Neural progenitor cell (in vitro differentiated cells): ENCODE data around the gene RPA1. TPM values are rescaled to one million over a fixed set of nuclear protein-coding genes. Genes with fewer than 3 reads are reported as not detected.
A peak's percentile ranks its signal among the peaks of the same experiment; 100 is the strongest.

Source experiments
- DNase-seq: peaks from one replicate; pipeline ENCODE4 v3.0.0-alpha.2; 2016; ENCODE audit warnings: low spot score
- H2AFZ ChIP-seq: fragments of 200-600 bp; sonication (generic); replicated peaks from 2 replicates; pipeline ENCODE4 v1.6.1; 2016; ENCODE audit warnings: antibody characterized with exemption
- H3F3A ChIP-seq: fragments of 200-600 bp; sonication (generic); 2 replicates; pipeline ENCODE4 v1.6.1; 2016; ENCODE audit warnings: antibody characterized with exemption, low read depth
- H3K27ac ChIP-seq: fragments of 200-600 bp; sonication (generic); 2 replicates; pipeline ENCODE4 v1.5.1; 2016; ENCODE audit warnings: mild to moderate bottlenecking
- H3K27me3 ChIP-seq: fragments of 200-600 bp; sonication (generic); 2 replicates; pipeline ENCODE4 v1.6.1; 2016; ENCODE audit warnings: mild to moderate bottlenecking, moderate library complexity
- H3K36me3 ChIP-seq: fragments of 200-600 bp; sonication (generic); 2 replicates; pipeline ENCODE4 v1.5.1; 2016
- H3K4me1 ChIP-seq: fragments of 200-600 bp; sonication (generic); 2 replicates; pipeline ENCODE4 v1.6.1; 2016; ENCODE audit warnings: mixed run types
- H3K4me2 ChIP-seq: fragments of 200-600 bp; sonication (generic); 2 replicates; pipeline ENCODE4 v1.6.1; 2016
- H3K4me3 ChIP-seq: fragments of 200-600 bp; sonication (generic); 2 replicates; pipeline ENCODE4 v1.5.1; 2016
- H3K79me2 ChIP-seq: fragments of 200-600 bp; sonication (generic); 2 replicates; pipeline ENCODE4 v1.6.1; 2016; ENCODE audit warnings: low read depth
- H3K9ac ChIP-seq: fragments of 200-600 bp; sonication (generic); 2 replicates; pipeline ENCODE4 v1.6.1; 2016
- H3K9me3 ChIP-seq: fragments of 200-600 bp; sonication (generic); 2 replicates; pipeline ENCODE4 v1.5.1; 2016; ENCODE audit warnings: low read depth
- H4K20me1 ChIP-seq: fragments of 200-600 bp; sonication (generic); 2 replicates; pipeline ENCODE4 v1.6.1; 2016; ENCODE audit warnings: low read depth
- H3K27ac Mint-ChIP-seq: 3 replicates; pipeline ENCODE4 v1.8.0; 2021; ENCODE audit warnings: mixed read lengths
- H3K27me3 Mint-ChIP-seq: 2 replicates; pipeline ENCODE4 v1.8.0; 2022; ENCODE audit warnings: low read depth, mild to moderate bottlenecking, inconsistent platforms, moderate library complexity, mixed read lengths; ENCODE audit not compliant: insufficient read depth
- H3K36me3 Mint-ChIP-seq: 3 replicates; pipeline ENCODE4 v1.8.0; 2021; ENCODE audit warnings: mixed read lengths
- H3K4me1 Mint-ChIP-seq: 3 replicates; pipeline ENCODE4 v1.8.0; 2021; ENCODE audit warnings: mixed read lengths
- H3K4me3 Mint-ChIP-seq: 3 replicates; pipeline ENCODE4 v1.8.0; 2021; ENCODE audit warnings: mild to moderate bottlenecking, moderate library complexity, mixed read lengths
- H3K9me3 Mint-ChIP-seq: 3 replicates; pipeline ENCODE4 v1.8.0; 2020; ENCODE audit warnings: mixed read lengths
- CTCF ChIP-seq: fragments of 200-600 bp; sonication (generic); IDR thresholded peaks from 2 replicates; pipeline ENCODE4 v1.5.1; 2017; ENCODE audit warnings: antibody characterized with exemption, mild to moderate bottlenecking
- EZH2 ChIP-seq: fragments of 200-600 bp; sonication (generic); IDR thresholded peaks from 2 replicates; pipeline ENCODE4 v1.6.1; 2017; ENCODE audit warnings: antibody characterized with exemption, mild to moderate bottlenecking, moderate library complexity
- EZH2phosphoT487 ChIP-seq: fragments of 200-600 bp; sonication (generic); IDR thresholded peaks from 2 replicates; pipeline ENCODE4 v1.6.1; 2017; ENCODE audit warnings: antibody characterized with exemption
- total RNA-seq: library from RNA; depleted of rRNA; stranded (reverse); fragments of >200 nt; gene quantifications from 2 replicates; pipeline ENCODE4 v1.2.3, GENCODE V29; 2015; ENCODE audit warnings: low replicate concordance

Gene RPA1
- total RNA-seq, 1 donor from 2014 or later = 94.4 TPM

- Histone ChIP-seq H3K79me2 (no peaks in the 10 kb centered on the region), H4K20me1 (no peaks in the 10 kb centered on the region), H3K27ac (no peak overlapping the region), H3K4me2 (peak overlapping the region; percentile 49), H3K4me3 (no peak overlapping the region), H3K9ac (no peak overlapping the region), H3K4me1 (peaks cover 19% of the 10 kb centered on the region), H3K9me3 (no peaks in the 10 kb centered on the region), H3K36me3 (no peaks in the 10 kb centered on the region), H3K27me3 (peaks cover 14% of the 10 kb centered on the region), H3F3A (peaks cover 20% of the 10 kb centered on the region), H2AFZ (no peak overlapping the region)
- peaks cover 44% of the 10 kb centered on the region for H3K4me1 Mint-ChIP-seq
- no peaks in the 10 kb centered on the region for H3K36me3 Mint-ChIP-seq
- no peak for TF ChIP-seq CTCF
- no peak for TF ChIP-seq EZH2
- no peak for TF ChIP-seq EZH2phosphoT487
- peak overlapping the region; percentile 34 for H3K4me3 Mint-ChIP-seq
- H3K27ac Mint-ChIP-seq = peak overlapping the region; percentile 75
- H3K9me3 Mint-ChIP-seq = peaks cover 2% of the 10 kb centered on the region
- peaks cover 7% of the 10 kb centered on the region for H3K27me3 Mint-ChIP-seq
- DNase-seq = no peak
Observed at GRCh38 chr17:1918346-1919162, 88.7 kb downstream of the RPA1 start.

- Histone ChIP-seq H2AFZ (no peak overlapping the region), H3K9ac (no peak overlapping the region), H3K4me2 (peak overlapping the region; percentile 49), H3K27ac (no peak overlapping the region), H3K36me3 (no peaks in the 10 kb centered on the region), H3K9me3 (no peaks in the 10 kb centered on the region), H4K20me1 (no peaks in the 10 kb centered on the region), H3F3A (peaks cover 16% of the 10 kb centered on the region), H3K27me3 (peaks cover 13% of the 10 kb centered on the region), H3K4me3 (no peak overlapping the region), H3K79me2 (no peaks in the 10 kb centered on the region), H3K4me1 (peaks cover 19% of the 10 kb centered on the region)
- H3K27me3 Mint-ChIP-seq = peaks cover 4% of the 10 kb centered on the region
- peak overlapping the region; percentile 81 for H3K27ac Mint-ChIP-seq
- H3K36me3 Mint-ChIP-seq = no peaks in the 10 kb centered on the region
- peak; percentile 67 for DNase-seq
- H3K4me3 Mint-ChIP-seq = no peak overlapping the region
- H3K9me3 Mint-ChIP-seq = no peaks in the 10 kb centered on the region
- peaks cover 44% of the 10 kb centered on the region for H3K4me1 Mint-ChIP-seq
- TF ChIP-seq EZH2phosphoT487 = no peak
- TF ChIP-seq CTCF = no peak
- TF ChIP-seq EZH2 = no peak
Observed at GRCh38 chr17:1919201-1919600, 89.4 kb downstream of the RPA1 start.

- no peak for DNase-seq
- H3F3A ChIP-seq = peaks cover 7% of the 10 kb centered on the region
Observed at GRCh38 chr17:1920948-1921351, 91.1 kb downstream of the RPA1 start.

More at GRCh38 chr17:1920948-1921351, 91.1 kb downstream of the RPA1 start:
- no peaks in the 10 kb centered on the region for H3K9me3 Mint-ChIP-seq
- H4K20me1 ChIP-seq = no peaks in the 10 kb centered on the region
- H3K4me3 Mint-ChIP-seq = no peak overlapping the region
- no peaks in the 10 kb centered on the region for H3K27me3 Mint-ChIP-seq
- H3K4me1 Mint-ChIP-seq = peaks cover 31% of the 10 kb centered on the region
- peaks cover 7% of the 10 kb centered on the region for H3K27me3 ChIP-seq
- no peak for TF ChIP-seq EZH2phosphoT487
- no peak for TF ChIP-seq EZH2
- TF ChIP-seq CTCF = no peak
- no peaks in the 10 kb centered on the region for H3K36me3 Mint-ChIP-seq
- H3K79me2 ChIP-seq = no peaks in the 10 kb centered on the region
- peaks cover 10% of the 10 kb centered on the region for H3K4me1 ChIP-seq
- H3K27ac Mint-ChIP-seq = no peak overlapping the region
- H3K36me3 ChIP-seq = no peaks in the 10 kb centered on the region
- H3K4me2 ChIP-seq = no peak overlapping the region
- no peak overlapping the region for H3K4me3 ChIP-seq
- peak overlapping the region; percentile 18 for H2AFZ ChIP-seq
- no peak overlapping the region for H3K9ac ChIP-seq
- no peaks in the 10 kb centered on the region for H3K9me3 ChIP-seq
- H3K27ac ChIP-seq = no peak overlapping the region
